HG03571 (cell line): ENCODE measurements around the gene KIFBP.
"Not testable (repeated sequence)": the region's sequence is repeated elsewhere in the genome, so short reads cannot be mapped to it uniquely, and the experiment has no call there.

Source experiments
- ATAC-seq: cut with Tn5 transposase; IDR thresholded peaks from one replicate; pipeline ENCODE4 v1.9.1; 2021; ENCODE audit not compliant: unreplicated experiment

The KIFBP gene

GRCh38 chr10:68988530-68989316 is at the start of gene KIFBP:
TSS of gene KIFBP (plus strand) at chr10:68988803. CDS start at chr10:68988833, 30 bp downstream.
- peak; percentile 64 for ATAC-seq

- no peak for ATAC-seq
Observed at GRCh38 chr10:68938884-68939283, 49.7 kb upstream of the KIFBP start.

- not testable (repeated sequence) for ATAC-seq
Observed at GRCh38 chr10:68940917-68941316, 47.7 kb upstream of the KIFBP start.

- no peak for ATAC-seq
Observed at GRCh38 chr10:68950598-68950997, 38.0 kb upstream of the KIFBP start.

- no peak for ATAC-seq
Observed at GRCh38 chr10:68954904-68955303, 33.7 kb upstream of the KIFBP start.

GRCh38 chr10:68955355-68955831 is 33.2 kb upstream of the KIFBP start:
- ATAC-seq, result peak; percentile 10

- ATAC-seq, result peak; percentile 67
Observed at GRCh38 chr10:68955832-68956532, 32.6 kb upstream of the KIFBP start, which contains the start of gene DDX21. TSS of gene DDX21 (plus strand) at chr10:68956170. CDS start at chr10:68956226, 56 bp downstream.

- no peak for ATAC-seq
Observed at GRCh38 chr10:68957284-68957615, 31.4 kb upstream of the KIFBP start.

- no peak for ATAC-seq
Observed at GRCh38 chr10:68957654-68958053, 30.9 kb upstream of the KIFBP start.

- no peak for ATAC-seq
Observed at GRCh38 chr10:68959695-68960527, 28.7 kb upstream of the KIFBP start.

- no peak for ATAC-seq
Observed at GRCh38 chr10:68963151-68963550, 25.5 kb upstream of the KIFBP start.

- ATAC-seq, result no peak
Observed at GRCh38 chr10:68973975-68974374, 14.6 kb upstream of the KIFBP start.

- ATAC-seq, result not testable (repeated sequence)
Observed at GRCh38 chr10:68975936-68976473, 12.6 kb upstream of the KIFBP start.

- not testable (repeated sequence) for ATAC-seq
Observed at GRCh38 chr10:68979738-68980137, 8.9 kb upstream of the KIFBP start.

- no peak for ATAC-seq
Observed at GRCh38 chr10:68981074-68981473, 7.5 kb upstream of the KIFBP start.

- no peak for ATAC-seq
Observed at GRCh38 chr10:68982389-68982788, 6.2 kb upstream of the KIFBP start.

- ATAC-seq, result no peak
Observed at GRCh38 chr10:68987611-68988010, 992 bp upstream of the KIFBP start.

GRCh38 chr10:68989317-68989990 is 851 bp downstream of the KIFBP start:
- no peak for ATAC-seq

GRCh38 chr10:68992636-68993440 is 4.2 kb downstream of the KIFBP start:
- no peak for ATAC-seq

GRCh38 chr10:68997211-68997610 is 8.6 kb downstream of the KIFBP start:
- no peak for ATAC-seq
